GM12891 (cell line): Measurements from ENCODE around the gene SSPN.

Experiments used
- POLR2A ChIP-seq: IDR thresholded peaks from 2 replicates; pipeline ENCODE4 v1.6.1; 2011; ENCODE audit warnings: low read depth, low read length, control low read depth
- POLR2AphosphoS5 ChIP-seq: IDR thresholded peaks from 2 replicates; pipeline ENCODE4 v1.6.1; 2011; ENCODE audit warnings: low read depth, low read length, control low read depth
- SPI1 ChIP-seq: IDR thresholded peaks from 2 replicates; pipeline ENCODE4 v1.6.1; 2011; ENCODE audit warnings: low read depth, low read length, control low read depth
- TAF1 ChIP-seq: IDR thresholded peaks from 2 replicates; pipeline ENCODE4 v1.6.1; 2011; ENCODE audit warnings: low read depth, low read length, control low read depth

- TF ChIP-seq POLR2AphosphoS5: no peak
- TF ChIP-seq POLR2A: no peak
- TF ChIP-seq SPI1: no peak
- no peak for TF ChIP-seq TAF1
These were observed 47.1 kb upstream of the SSPN start for GRCh38 chr12:26148291-26148690.
